Mesothelial cell of epicardium (in vitro differentiated cells): Measurements from ENCODE around the gene TESK2. TPM values are rescaled to one million over a fixed set of nuclear protein-coding genes. Genes with fewer than 3 reads are reported as not detected.

Source experiments
- DNase-seq, 2 experiments: peaks; one replicate each; pipeline ENCODE4 v3.0.0; 2021; ENCODE audit warnings: low spot score in 2 of 2; ENCODE audit not compliant: unreplicated experiment in 2 of 2
- H3K27ac Mint-ChIP-seq: 2 replicates; pipeline ENCODE4 v1.8.0; 2021; ENCODE audit warnings: mixed read lengths
- H3K27me3 Mint-ChIP-seq: 2 replicates; pipeline ENCODE4 v1.8.0; 2021; ENCODE audit warnings: low read depth, mixed read lengths
- H3K36me3 Mint-ChIP-seq: 2 replicates; pipeline ENCODE4 v1.8.0; 2021; ENCODE audit warnings: mixed read lengths
- H3K4me1 Mint-ChIP-seq: 2 replicates; pipeline ENCODE4 v1.8.0; 2021; ENCODE audit warnings: mixed read lengths
- H3K4me3 Mint-ChIP-seq: 2 replicates; pipeline ENCODE4 v1.8.0; 2021; ENCODE audit warnings: mild to moderate bottlenecking, moderate library complexity, mixed read lengths
- H3K9me3 Mint-ChIP-seq: 2 replicates; pipeline ENCODE4 v1.8.0; 2021; ENCODE audit warnings: mixed read lengths
- CTCF ChIP-seq: fragments of 200-600 bp; sonication (generic); IDR thresholded peaks from one replicate; pipeline ENCODE4 v1.5.0; 2021; ENCODE audit warnings: antibody characterized with exemption; ENCODE audit not compliant: unreplicated experiment
- total RNA-seq: library from RNA; stranded (reverse); gene quantifications from 3 replicates; pipeline ENCODE4 v1.2.1, GENCODE V29; 2021

Gene TESK2
- total RNA-seq, 1 donor from 2014 or later = 4.3 TPM

GRCh38 chr1:45297666-45298356 is 193.2 kb downstream of the TESK2 start:
- no peaks in the 10 kb centered on the region for H3K36me3 Mint-ChIP-seq

More at GRCh38 chr1:45297666-45298356, 193.2 kb downstream of the TESK2 start:
- H3K27me3 Mint-ChIP-seq = no peaks in the 10 kb centered on the region
- no peaks in the 10 kb centered on the region for H3K9me3 Mint-ChIP-seq
- no peak for TF ChIP-seq CTCF
- DNase-seq = no peak
- H3K4me1 Mint-ChIP-seq = peaks cover 1% of the 10 kb centered on the region
- H3K4me3 Mint-ChIP-seq = no peak overlapping the region
- no peak overlapping the region for H3K27ac Mint-ChIP-seq

Other genes starting within 250 kb of the TESK2 start
- gene HPDL, start 164.3 kb downstream of the TESK2 start, total RNA-seq = 2.1 to 2.8 TPM (median 2.4 TPM) in 3 replicates
- 10.9 to 14.0 TPM (median 13.2 TPM) in 3 replicates for gene TOE1, start 151.0 kb downstream of the TESK2 start, total RNA-seq
- 39.5 to 43.1 TPM (median 43.0 TPM) in 3 replicates for gene MUTYH, start 150.7 kb downstream of the TESK2 start, total RNA-seq
- gene CCDC163, start 8.9 kb upstream of the TESK2 start, total RNA-seq = 1.1 to 1.7 TPM (median 1.5 TPM) in 3 replicates
- gene MMACHC, start 9.1 kb upstream of the TESK2 start, total RNA-seq = 8.8 to 9.9 TPM (median 9.8 TPM) in 3 replicates
- gene PRDX1, start 30.7 kb upstream of the TESK2 start, total RNA-seq = 154 to 157 TPM (median 156 TPM) in 3 replicates
- gene AKR1A1, start 59.7 kb upstream of the TESK2 start, total RNA-seq = 177 to 188 TPM (median 180 TPM) in 3 replicates
- gene NASP, start 92.9 kb upstream of the TESK2 start, total RNA-seq = 164 to 185 TPM (median 170 TPM) in 3 replicates
- gene CCDC17, start 132.9 kb upstream of the TESK2 start, total RNA-seq = 4.5 to 5.6 TPM (median 5.6 TPM) in 3 replicates
- 104 to 122 TPM (median 114 TPM) in 3 replicates for gene GPBP1L1, start 195.4 kb upstream of the TESK2 start, total RNA-seq
- 28.7 to 31.1 TPM (median 30.8 TPM) in 3 replicates for gene TMEM69, start 197.0 kb upstream of the TESK2 start, total RNA-seq